Measurements from ENCODE around the gene OR2T8. TPM values are rescaled to one million over a fixed set of nuclear protein-coding genes. Genes with fewer than 3 reads are reported as not detected.

The OR2T8 gene, protein sequence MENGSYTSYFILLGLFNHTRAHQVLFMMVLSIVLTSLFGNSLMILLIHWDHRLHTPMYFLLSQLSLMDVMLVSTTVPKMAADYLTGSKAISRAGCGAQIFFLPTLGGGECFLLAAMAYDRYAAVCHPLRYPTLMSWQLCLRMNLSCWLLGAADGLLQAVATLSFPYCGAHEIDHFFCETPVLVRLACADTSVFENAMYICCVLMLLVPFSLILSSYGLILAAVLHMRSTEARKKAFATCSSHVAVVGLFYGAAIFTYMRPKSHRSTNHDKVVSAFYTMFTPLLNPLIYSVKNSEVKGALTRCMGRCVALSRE
- not detected in 5 replicates for total RNA-seq (2022; extraction: Qiagen RNA extraction)

DNA sequence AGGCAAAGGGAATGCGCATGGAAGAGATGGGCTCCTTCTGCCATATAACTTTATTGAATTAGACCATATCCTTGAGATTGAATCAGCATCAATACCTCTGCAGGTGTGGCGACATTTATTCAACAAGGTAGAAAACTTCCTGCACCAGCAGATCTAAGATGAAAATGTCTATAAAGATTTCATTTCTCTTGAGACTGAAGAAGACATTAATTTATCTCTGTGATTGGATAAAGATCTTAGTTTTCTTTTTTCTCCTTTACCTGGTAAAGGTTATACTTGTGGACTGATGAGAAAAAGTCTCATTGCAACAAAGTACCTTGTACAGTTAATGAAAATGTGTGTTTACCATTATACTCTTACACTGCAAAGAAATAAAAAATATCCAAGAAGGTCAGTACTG is at the start of gene OR2T8:
Gene OR2T8, plus strand, starts transcription at position 301 of the 400 bp plus-strand sequence. CDS start 766 bp downstream, outside the sequence.

DNA sequence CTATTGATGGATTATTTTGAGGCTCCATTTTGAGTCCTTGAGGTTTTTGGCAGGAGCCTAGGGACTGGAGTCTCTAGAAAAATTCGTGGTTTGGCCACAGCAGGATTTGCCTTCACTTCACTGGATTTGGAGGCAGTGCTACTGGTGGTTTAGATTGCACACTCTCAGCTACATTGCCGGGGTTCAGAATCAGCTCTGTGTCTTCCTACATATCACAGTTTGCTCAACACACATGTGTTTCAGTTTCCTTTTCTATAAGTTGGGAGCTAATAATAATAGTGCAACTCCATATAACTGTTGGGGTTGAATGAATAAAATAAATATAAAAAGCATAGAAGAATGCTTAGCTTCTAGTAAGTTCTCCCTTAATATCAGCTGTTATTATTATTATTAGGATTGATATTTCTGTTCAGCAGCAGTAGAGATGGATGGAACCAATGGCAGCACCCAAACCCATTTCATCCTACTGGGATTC is 24.9 kb upstream of the OR2T8 start, which contains the start of gene OR2W3:
Gene OR2W3, plus strand, starts transcription at position 425 of the 475 bp plus-strand sequence. Its CDS starts 0 bp downstream, at position 425.

DNA sequence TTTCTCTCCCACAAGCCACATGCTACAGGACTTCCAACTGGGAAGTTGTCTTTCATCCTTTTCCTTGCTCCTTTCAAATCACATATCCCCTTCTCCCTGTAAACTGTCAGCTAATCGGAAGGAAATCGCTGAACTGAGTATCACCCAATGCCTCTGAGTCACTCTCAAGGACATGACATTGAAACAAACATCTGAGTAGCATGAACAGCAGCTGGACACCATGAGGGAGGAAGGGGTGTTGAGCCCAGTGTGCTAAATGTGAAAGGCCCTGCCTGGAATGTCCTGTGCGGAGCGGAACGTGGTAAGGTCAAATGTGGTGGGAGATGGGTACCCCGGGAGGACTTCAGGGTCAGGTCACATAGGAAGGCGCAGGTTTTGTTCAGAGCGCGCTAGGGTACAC is 4.8 kb downstream of the OR2T8 start, which contains the start of gene OR2AJ1:
Gene OR2AJ1, plus strand, starts transcription at position 22 of the 400 bp plus-strand sequence. CDS start 8,880 bp downstream, outside the sequence.

DNA sequence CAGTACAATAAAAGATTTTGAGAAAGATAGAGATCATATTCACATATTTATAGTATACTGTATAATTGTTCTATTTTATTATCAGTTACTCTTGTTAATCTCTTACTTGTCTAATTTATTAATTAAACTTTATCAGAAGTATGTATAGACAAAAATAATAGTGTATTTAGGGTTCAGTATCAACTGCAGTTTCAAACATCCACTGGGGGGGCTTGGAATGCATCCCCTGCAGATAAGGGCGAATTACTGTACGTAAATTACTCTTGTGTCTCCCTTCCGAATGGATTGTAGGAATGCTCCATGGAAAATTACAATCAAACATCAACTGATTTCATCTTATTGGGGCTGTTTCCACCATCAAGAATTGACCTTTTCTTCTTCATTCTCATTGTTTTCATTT is 28.5 kb downstream of the OR2T8 start, which contains the start of gene OR2L8:
Gene OR2L8, plus strand, starts transcription at position 301 of the 400 bp plus-strand sequence. Its CDS starts 0 bp downstream, at position 301.

DNA sequence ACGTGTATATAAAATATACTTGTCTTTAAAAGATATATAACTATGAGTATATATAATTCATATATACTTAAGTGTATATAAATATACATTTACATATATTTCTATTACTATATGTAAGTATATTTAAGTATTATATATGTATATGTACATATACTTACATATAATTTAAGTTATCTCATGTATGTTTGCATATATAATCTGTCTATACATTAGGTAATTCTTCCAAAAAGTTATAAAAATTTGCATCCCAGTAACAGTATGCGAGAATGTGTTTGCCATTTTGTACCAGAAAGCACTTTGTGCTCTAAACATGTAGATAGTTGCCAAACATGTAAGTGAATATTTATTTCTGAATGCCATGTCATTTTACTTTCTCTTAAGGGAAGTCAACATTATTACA is 44.9 kb downstream of the OR2T8 start, which contains the start of gene OR2AK2:
Gene OR2AK2, plus strand, starts transcription at position 301 of the 400 bp plus-strand sequence. CDS start 144 bp downstream, outside the sequence.

Other genes starting within 250 kb of the OR2T8 start
- not detected in 5 replicates for gene OR13G1, start 240.5 kb upstream of the OR2T8 start, total RNA-seq (2022; extraction: Qiagen RNA extraction)
- not detected in 5 replicates for gene OR6F1, start 203.6 kb upstream of the OR2T8 start, total RNA-seq (2022; extraction: Qiagen RNA extraction)
- not detected in 5 replicates for gene OR14K1, start 181.6 kb upstream of the OR2T8 start, total RNA-seq (2022; extraction: Qiagen RNA extraction)
- gene OR14A2, start 172.1 kb upstream of the OR2T8 start, total RNA-seq (2022; extraction: Qiagen RNA extraction), result not detected in 5 replicates
- not detected in 5 replicates for gene OR1C1, start 159.7 kb upstream of the OR2T8 start, total RNA-seq (2022; extraction: Qiagen RNA extraction)
- gene OR14A16, start 96.1 kb upstream of the OR2T8 start, total RNA-seq (2022; extraction: Qiagen RNA extraction), result not detected in 5 replicates
- not detected in 5 replicates for gene OR11L1, start 78.4 kb upstream of the OR2T8 start, total RNA-seq (2022; extraction: Qiagen RNA extraction)
- not detected in 5 replicates for gene TRIM58, start 63.1 kb upstream of the OR2T8 start, total RNA-seq (2022; extraction: Qiagen RNA extraction)
- gene OR2W3, start 24.7 kb upstream of the OR2T8 start, total RNA-seq (2022; extraction: Qiagen RNA extraction), result not detected in 5 replicates
- not detected in 5 replicates for gene OR2AJ1, start 4.6 kb downstream of the OR2T8 start, total RNA-seq (2022; extraction: Qiagen RNA extraction)
- gene OR2L8, start 28.6 kb downstream of the OR2T8 start, total RNA-seq (2022; extraction: Qiagen RNA extraction), result not detected in 5 replicates
- gene OR2AK2, start 45.0 kb downstream of the OR2T8 start, total RNA-seq (2022; extraction: Qiagen RNA extraction), result not detected in 5 replicates
- gene OR2L5, start 93.4 kb downstream of the OR2T8 start, total RNA-seq (2022; extraction: Qiagen RNA extraction), result not detected in 5 replicates
- gene OR2L2, start 109.8 kb downstream of the OR2T8 start, total RNA-seq (2022; extraction: Qiagen RNA extraction), result 0.02 TPM in 1 of 5 replicates, not detected in the others
- gene OR2L3, start 126.6 kb downstream of the OR2T8 start, total RNA-seq (2022; extraction: Qiagen RNA extraction), result not detected in 5 replicates
- not detected in 5 replicates for gene OR2L13, start 174.9 kb downstream of the OR2T8 start, total RNA-seq (2022; extraction: Qiagen RNA extraction)
- not detected in 5 replicates for gene OR2M5, start 224.9 kb downstream of the OR2T8 start, total RNA-seq (2022; extraction: Qiagen RNA extraction)

Data from A549 treated with dexamethasone at 1 μM for 4 hours (cell line).